Fibroblast of villous mesenchyme (primary cell): ENCODE measurements around the gene SLC25A13. TPM values are rescaled to one million over a fixed set of nuclear protein-coding genes. Genes with fewer than 3 reads are reported as not detected.

Experiments
- DNase-seq: peaks from one replicate; pipeline ENCODE4 v3.0.0-alpha.2; 2010; ENCODE audit warnings: low read depth
- H3K4me3 ChIP-seq: 2 replicates; pipeline ENCODE4 v1.5.1; 2011; ENCODE audit warnings: low read depth, mild to moderate bottlenecking, low read length
- CTCF ChIP-seq: IDR thresholded peaks from 2 replicates; pipeline ENCODE4 v1.5.1; 2012; ENCODE audit warnings: low read depth, mild to moderate bottlenecking, low read length; ENCODE audit not compliant: insufficient read depth
- total RNA-seq: library from RNA; depleted of rRNA; stranded (reverse); fragments of >200 nt; gene quantifications from 2 replicates; pipeline ENCODE4 v1.2.3, GENCODE V29; 2012

The SLC25A13 gene
- total RNA-seq, 1 donor = 22.5 TPM

GRCh38 chr7:96188174-96188581, 133.7 kb downstream of the SLC25A13 start:
- DNase-seq = no peak
- TF ChIP-seq CTCF = no peak
- H3K4me3 ChIP-seq = peak overlapping the region; percentile 33

GRCh38 chr7:96187735-96188134, 134.2 kb downstream of the SLC25A13 start:
- no peak for DNase-seq
- no peak overlapping the region for H3K4me3 ChIP-seq
- TF ChIP-seq CTCF = no peak

GRCh38 chr7:96184783-96185182, 137.1 kb downstream of the SLC25A13 start:
- DNase-seq = no peak
- H3K4me3 ChIP-seq = no peak overlapping the region
- no peak for TF ChIP-seq CTCF

GRCh38 chr7:96183163-96183670, 138.7 kb downstream of the SLC25A13 start:
- peak; percentile 5 for TF ChIP-seq CTCF
- no peak overlapping the region for H3K4me3 ChIP-seq
- DNase-seq = no peak

GRCh38 chr7:96182424-96183158, 139.3 kb downstream of the SLC25A13 start:
- TF ChIP-seq CTCF = no peak
- no peak overlapping the region for H3K4me3 ChIP-seq
- DNase-seq = no peak

- no peak for DNase-seq
- no peak for TF ChIP-seq CTCF
- no peak overlapping the region for H3K4me3 ChIP-seq
These were observed 140.7 kb downstream of the SLC25A13 start for GRCh38 chr7:96181174-96181573.
